Measurements from ENCODE around the gene SDR42E1. TPM values are rescaled to one million over a fixed set of nuclear protein-coding genes. Genes with fewer than 3 reads are reported as not detected.

Gene SDR42E1, protein sequence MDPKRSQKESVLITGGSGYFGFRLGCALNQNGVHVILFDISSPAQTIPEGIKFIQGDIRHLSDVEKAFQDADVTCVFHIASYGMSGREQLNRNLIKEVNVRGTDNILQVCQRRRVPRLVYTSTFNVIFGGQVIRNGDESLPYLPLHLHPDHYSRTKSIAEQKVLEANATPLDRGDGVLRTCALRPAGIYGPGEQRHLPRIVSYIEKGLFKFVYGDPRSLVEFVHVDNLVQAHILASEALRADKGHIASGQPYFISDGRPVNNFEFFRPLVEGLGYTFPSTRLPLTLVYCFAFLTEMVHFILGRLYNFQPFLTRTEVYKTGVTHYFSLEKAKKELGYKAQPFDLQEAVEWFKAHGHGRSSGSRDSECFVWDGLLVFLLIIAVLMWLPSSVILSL
- total RNA-seq (2013; cell fraction: nucleolus; rRNA removed) = 2.7 and 3.2 TPM in 2 replicates
- total RNA-seq (2014; rRNA removed) (1.4 and 2.2 TPM in 2 replicates), total RNA-seq (2014; rRNA removed; fragmentation: Illumina TruSeq; extraction: Trizol) (2.4 and 2.6 TPM in 2 replicates), total RNA-seq (2021) (2.6 and 3.2 TPM in 2 replicates), polyA plus RNA-seq (2011; rRNA removed) (2.0 and 2.7 TPM in 2 replicates), polyA plus RNA-seq (2014; fragmentation: Illumina TruSeq; extraction: Trizol) (1.4 and 3.8 TPM in 2 replicates), polyA plus RNA-seq (2014; fragmentation: Nextera tagmentation; extraction: Ambion mirVana) (1 to 10 TPM; 2.0 TPM), polyA plus RNA-seq (2014; rRNA removed) (2.0 and 3.2 TPM in 2 replicates), polyA plus RNA-seq (2016; fragmentation: Nextera tagmentation; extraction: Ambion mirVana) (1 to 10 TPM; 3.8 to 5.5 TPM), polyA minus RNA-seq (2011; rRNA and poly(A)+ RNA removed) (2.4 and 3.6 TPM in 2 replicates), Bru-seq, nascent RNA (percentile 45 among the genes with signal in this experiment), BruChase-seq, experiment 1, labeled RNA remaining after a 6-hour chase (percentile 41 among the genes with signal in this experiment), BruChase-seq, experiment 2, labeled RNA remaining after a 2-hour chase (percentile 45 among the genes with signal in this experiment)
- 1.1 TPM for polyA plus RNA-seq (2011; ENCODE audit: low read depth)
- 1.0 and 1.6 TPM in 2 replicates for polyA plus RNA-seq (2011; cell fraction: cytosol; rRNA removed)
- 1.3 and 2.1 TPM in 2 replicates for polyA plus RNA-seq (2011; cell fraction: nucleus; rRNA removed)
- 2.0 and 2.2 TPM in 2 replicates for polyA plus RNA-seq (2012)
- 0.62 and 0.80 TPM in 2 replicates for polyA minus RNA-seq (2011; cell fraction: cytosol; rRNA and poly(A)+ RNA removed)
- 1.1 TPM in 2 replicates for polyA minus RNA-seq (2011; cell fraction: nucleus; rRNA and poly(A)+ RNA removed)
- long read RNA-seq, experiment 1, partial matches to known transcripts = 1 of 1 reads
- long read RNA-seq, experiment 1, other reads (novel, unspliced or antisense) = 0 of 1 reads
- long read RNA-seq, experiment 2, full-length matches to known transcripts = 9 of 16 reads
- long read RNA-seq, experiment 2, partial matches to known transcripts = 0 of 16 reads
- long read RNA-seq, experiment 2, other reads (novel, unspliced or antisense) = 7 of 16 reads

DNA sequence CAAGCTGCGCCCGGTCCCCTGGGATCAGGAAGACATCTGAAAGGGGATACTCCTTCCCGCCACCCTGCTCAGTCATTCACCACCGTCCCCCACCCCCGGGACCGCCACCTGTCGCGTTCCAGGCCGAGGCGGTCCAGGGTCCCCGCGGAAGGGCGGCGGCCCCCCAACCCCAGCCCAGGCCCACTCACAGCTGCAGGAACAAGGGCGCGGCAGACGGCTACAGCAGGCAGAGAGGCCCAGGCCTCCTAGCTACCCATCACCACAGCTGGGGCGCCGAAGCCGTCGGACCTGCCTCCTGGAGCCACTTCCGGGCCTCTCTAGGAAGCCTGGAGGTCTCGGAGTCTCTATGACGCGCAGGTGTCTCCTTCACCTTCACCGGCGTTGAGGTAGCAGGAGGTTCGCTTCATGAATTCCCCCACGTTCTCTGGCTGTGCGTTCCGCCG, at the start of gene SDR42E1:
Gene SDR42E1, minus strand, starts transcription at position 272 of the 443 bp plus-strand sequence. CDS start 10,612 bp downstream, outside the sequence.
- H3K79me2 ChIP-seq (ENCODE audit: control insufficient read depth, insufficient read depth, low read length) = no peaks in the 10 kb centered on the region
- ATAC-seq (peak; percentile 74), DNase-seq (ENCODE audit: low read depth, low spot score) (peak; percentile 13), FAIRE-seq (no peak)
- ChIA-PET POLR2A (no interaction called here), CTCF (no interaction called here), SMC1A (ENCODE audit: uncharacterized antibody, unreplicated experiment) (no interaction called here), RAD21 (ENCODE audit: unreplicated experiment) (no interaction called here)
- in situ Hi-C loops (cut with MboI) = no loop called here
- H3K9ac ChIP-seq (ENCODE audit: control insufficient read depth, insufficient read depth, low read length) = peak within 1 kb of the TSS; percentile 52; the same call in 1 of the 2 replicates
- BruUV-seq (replicated peaks) = no TSS peak
- H3K4me1 ChIP-seq (ENCODE audit: control insufficient read depth, insufficient read depth, low read length) = no peaks in the 10 kb centered on the region
- peaks cover 9% of the 10 kb centered on the region; the same call in 1 of the 3 replicates for H3K9me3 ChIP-seq (replicated peaks; ENCODE audit: control insufficient read depth, insufficient read depth, low read length)
- H3K27ac ChIP-seq (ENCODE audit: control insufficient read depth, insufficient read depth) = no peak within 1 kb of the TSS
- H2AFZ ChIP-seq (ENCODE audit: control insufficient read depth, low read depth, low read length) = peak within 1 kb of the TSS; percentile 85
- no peaks in the 10 kb centered on the region for H3K27me3 ChIP-seq (replicated peaks in 1 of 2; ENCODE audit: control insufficient read depth in 2 of 2, insufficient read depth in 2 of 2, low read length in 1 of 2)
- H3K4me3 ChIP-seq = peak within 1 kb of the TSS; percentile 72
- peak within 1 kb of the TSS; percentile 66 for H3K4me2 ChIP-seq (ENCODE audit: control insufficient read depth, insufficient read depth)
- intact Hi-C loops (cut with micrococcal nuclease; ENCODE audit: unreplicated experiment) = no loop called here
- no peaks in the 10 kb centered on the region for H3K36me3 ChIP-seq (ENCODE audit: control insufficient read depth in 2 of 2, insufficient read depth in 2 of 2, low read length in 1 of 2)
- H4K20me1 ChIP-seq (ENCODE audit: control insufficient read depth, insufficient read depth) = no peaks in the 10 kb centered on the region
- WGBS (ENCODE audit: insufficient coverage, insufficient replicate concordance, low lambda C conversion rate, missing lambda C conversion rate) = under 1% methylated on average over 32 of the region's 32 CpGs
- TF ChIP-seq, protein P1, sequence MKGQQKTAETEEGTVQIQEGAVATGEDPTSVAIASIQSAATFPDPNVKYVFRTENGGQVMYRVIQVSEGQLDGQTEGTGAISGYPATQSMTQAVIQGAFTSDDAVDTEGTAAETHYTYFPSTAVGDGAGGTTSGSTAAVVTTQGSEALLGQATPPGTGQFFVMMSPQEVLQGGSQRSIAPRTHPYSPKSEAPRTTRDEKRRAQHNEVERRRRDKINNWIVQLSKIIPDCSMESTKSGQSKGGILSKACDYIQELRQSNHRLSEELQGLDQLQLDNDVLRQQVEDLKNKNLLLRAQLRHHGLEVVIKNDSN (IDR thresholded peaks at IDR 0.05; ENCODE audit: borderline replicate concordance, extremely low read length, insufficient read depth, low read depth, low read length) = no peak
- TF ChIP-seq ZZZ3 (IDR thresholded peaks at IDR 0.05; ENCODE audit: control insufficient read depth, insufficient read length, low read depth) (no peak), CHD2 (IDR thresholded peaks at IDR 0.05; ENCODE audit: borderline replicate concordance, low read depth, low read length) (no peak), SMC3 (IDR thresholded peaks at IDR 0.05; ENCODE audit: borderline replicate concordance, low read length) (no peak), MEF2B (IDR thresholded peaks at IDR 0.05; ENCODE audit: partially characterized antibody, poor library complexity, severe bottlenecking) (peak; percentile 43), HDGF (IDR thresholded peaks at IDR 0.05) (no peak), FOS (IDR thresholded peaks at IDR 0.05; ENCODE audit: borderline replicate concordance, extremely low read depth, insufficient read length) (no peak)
- TF ChIP-seq, protein P2, sequence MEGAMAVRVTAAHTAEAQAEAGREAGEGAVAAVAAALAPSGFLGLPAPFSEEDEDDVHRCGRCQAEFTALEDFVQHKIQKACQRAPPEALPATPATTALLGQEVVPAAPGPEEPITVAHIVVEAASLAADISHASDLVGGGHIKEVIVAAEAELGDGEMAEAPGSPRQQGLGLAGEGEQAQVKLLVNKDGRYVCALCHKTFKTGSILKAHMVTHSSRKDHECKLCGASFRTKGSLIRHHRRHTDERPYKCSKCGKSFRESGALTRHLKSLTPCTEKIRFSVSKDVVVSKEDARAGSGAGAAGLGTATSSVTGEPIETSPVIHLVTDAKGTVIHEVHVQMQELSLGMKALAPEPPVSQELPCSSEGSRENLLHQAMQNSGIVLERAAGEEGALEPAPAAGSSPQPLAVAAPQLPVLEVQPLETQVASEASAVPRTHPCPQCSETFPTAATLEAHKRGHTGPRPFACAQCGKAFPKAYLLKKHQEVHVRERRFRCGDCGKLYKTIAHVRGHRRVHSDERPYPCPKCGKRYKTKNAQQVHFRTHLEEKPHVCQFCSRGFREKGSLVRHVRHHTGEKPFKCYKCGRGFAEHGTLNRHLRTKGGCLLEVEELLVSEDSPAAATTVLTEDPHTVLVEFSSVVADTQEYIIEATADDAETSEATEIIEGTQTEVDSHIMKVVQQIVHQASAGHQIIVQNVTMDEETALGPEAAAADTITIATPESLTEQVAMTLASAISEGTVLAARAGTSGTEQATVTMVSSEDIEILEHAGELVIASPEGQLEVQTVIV (IDR thresholded peaks at IDR 0.05; ENCODE audit: borderline replicate concordance, partially characterized antibody) = no peak
- TF ChIP-seq, protein P3, sequence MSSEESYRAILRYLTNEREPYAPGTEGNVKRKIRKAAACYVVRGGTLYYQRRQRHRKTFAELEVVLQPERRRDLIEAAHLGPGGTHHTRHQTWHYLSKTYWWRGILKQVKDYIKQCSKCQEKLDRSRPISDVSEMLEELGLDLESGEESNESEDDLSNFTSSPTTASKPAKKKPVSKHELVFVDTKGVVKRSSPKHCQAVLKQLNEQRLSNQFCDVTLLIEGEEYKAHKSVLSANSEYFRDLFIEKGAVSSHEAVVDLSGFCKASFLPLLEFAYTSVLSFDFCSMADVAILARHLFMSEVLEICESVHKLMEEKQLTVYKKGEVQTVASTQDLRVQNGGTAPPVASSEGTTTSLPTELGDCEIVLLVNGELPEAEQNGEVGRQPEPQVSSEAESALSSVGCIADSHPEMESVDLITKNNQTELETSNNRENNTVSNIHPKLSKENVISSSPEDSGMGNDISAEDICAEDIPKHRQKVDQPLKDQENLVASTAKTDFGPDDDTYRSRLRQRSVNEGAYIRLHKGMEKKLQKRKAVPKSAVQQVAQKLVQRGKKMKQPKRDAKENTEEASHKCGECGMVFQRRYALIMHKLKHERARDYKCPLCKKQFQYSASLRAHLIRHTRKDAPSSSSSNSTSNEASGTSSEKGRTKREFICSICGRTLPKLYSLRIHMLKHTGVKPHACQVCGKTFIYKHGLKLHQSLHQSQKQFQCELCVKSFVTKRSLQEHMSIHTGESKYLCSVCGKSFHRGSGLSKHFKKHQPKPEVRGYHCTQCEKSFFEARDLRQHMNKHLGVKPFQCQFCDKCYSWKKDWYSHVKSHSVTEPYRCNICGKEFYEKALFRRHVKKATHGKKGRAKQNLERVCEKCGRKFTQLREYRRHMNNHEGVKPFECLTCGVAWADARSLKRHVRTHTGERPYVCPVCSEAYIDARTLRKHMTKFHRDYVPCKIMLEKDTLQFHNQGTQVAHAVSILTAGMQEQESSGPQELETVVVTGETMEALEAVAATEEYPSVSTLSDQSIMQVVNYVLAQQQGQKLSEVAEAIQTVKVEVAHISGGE (CRISPR knock-in tag; IDR thresholded peaks at IDR 0.05) = peak; percentile 61
- TF ChIP-seq, protein P4, sequence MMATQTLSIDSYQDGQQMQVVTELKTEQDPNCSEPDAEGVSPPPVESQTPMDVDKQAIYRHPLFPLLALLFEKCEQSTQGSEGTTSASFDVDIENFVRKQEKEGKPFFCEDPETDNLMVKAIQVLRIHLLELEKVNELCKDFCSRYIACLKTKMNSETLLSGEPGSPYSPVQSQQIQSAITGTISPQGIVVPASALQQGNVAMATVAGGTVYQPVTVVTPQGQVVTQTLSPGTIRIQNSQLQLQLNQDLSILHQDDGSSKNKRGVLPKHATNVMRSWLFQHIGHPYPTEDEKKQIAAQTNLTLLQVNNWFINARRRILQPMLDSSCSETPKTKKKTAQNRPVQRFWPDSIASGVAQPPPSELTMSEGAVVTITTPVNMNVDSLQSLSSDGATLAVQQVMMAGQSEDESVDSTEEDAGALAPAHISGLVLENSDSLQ (IDR thresholded peaks at IDR 0.05) = no peak
